Liver (tissue), 9 donors: ENCODE measurements around the gene GOLGA5. TPM values are rescaled to one million over a fixed set of nuclear protein-coding genes. Genes with fewer than 3 reads are reported as not detected.

Source experiments
- DNase-seq: peaks from one replicate; pipeline ENCODE4 v3.0.0-alpha.2; 2017; ENCODE audit warnings: low spot score
- H3K27ac ChIP-seq, 2 donors: one replicate each; pipeline ENCODE4 v1.7.0; 2013; ENCODE audit warnings: inconsistent platforms in 2 of 2, low read length in 2 of 2, control low read depth in 1 of 2, low read depth in 1 of 2, mild to moderate bottlenecking in 1 of 2
- H3K27me3 ChIP-seq, 4 donors: one replicate each; pipeline versions ENCODE4 v1.6.1 to v1.7.0; 2013; ENCODE audit warnings: low read length in 3 of 4, inconsistent platforms in 1 of 4, mild to moderate bottlenecking in 1 of 4, moderate library complexity in 1 of 4; ENCODE audit not compliant: control insufficient read depth in 4 of 4, insufficient read depth in 4 of 4
- H3K36me3 ChIP-seq, 4 donors: one replicate each; pipeline versions ENCODE4 v1.6.1 to v1.7.0; 2013; ENCODE audit warnings: low read length in 3 of 4, mild to moderate bottlenecking in 3 of 4, low read depth in 1 of 4, moderate library complexity in 1 of 4; ENCODE audit not compliant: control insufficient read depth in 4 of 4, insufficient read depth in 3 of 4
- H3K4me1 ChIP-seq, 4 donors: one replicate each; pipeline versions ENCODE4 v1.6.1 to v1.7.0; 2013; ENCODE audit warnings: low read length in 3 of 4, mild to moderate bottlenecking in 3 of 4, moderate library complexity in 1 of 4; ENCODE audit not compliant: control insufficient read depth in 4 of 4, insufficient read depth in 4 of 4
- H3K4me3 ChIP-seq, 3 donors: one replicate each; pipeline versions ENCODE4 v1.6.1 to v1.7.0; 2013; ENCODE audit warnings: low read length in 3 of 3, control low read depth in 1 of 3, low read depth in 1 of 3, mild to moderate bottlenecking in 1 of 3
- H3K9ac ChIP-seq, 2 donors: one replicate each; pipeline ENCODE4 v1.7.0; 2013; ENCODE audit warnings: low read length in 2 of 2, mild to moderate bottlenecking in 2 of 2, moderate library complexity in 2 of 2, control low read depth in 1 of 2, low read depth in 1 of 2
- H3K9me3 ChIP-seq, 4 donors: one replicate each; pipeline versions ENCODE4 v1.6.1 to v1.7.0; 2013; ENCODE audit warnings: low read length in 3 of 4; ENCODE audit not compliant: control insufficient read depth in 4 of 4
- EGR1 ChIP-seq, 2 donors: IDR thresholded peaks; 2 replicates each; pipeline ENCODE4 v1.6.1; 2016 to 2018; ENCODE audit warnings: antibody characterized with exemption in 2 of 2, low read depth in 2 of 2
- FOXA1 ChIP-seq: IDR thresholded peaks from 2 replicates; pipeline ENCODE4 v1.6.1; 2016; ENCODE audit warnings: antibody characterized with exemption
- FOXA2 ChIP-seq: IDR thresholded peaks from 2 replicates; pipeline ENCODE4 v1.6.1; 2016; ENCODE audit warnings: antibody characterized with exemption
- GABPA ChIP-seq, 2 donors: IDR thresholded peaks in 1 of 2; conservative IDR thresholded peaks in 1 of 2; 2 replicates each; pipeline ENCODE4 v1.6.1; 2016; ENCODE audit warnings: antibody characterized with exemption in 2 of 2, mild to moderate bottlenecking in 1 of 2, moderate library complexity in 1 of 2
- HNF4A ChIP-seq, 2 donors: conservative IDR thresholded peaks; 2 replicates each; pipeline ENCODE4 v1.6.1; 2016; ENCODE audit warnings: antibody characterized with exemption in 2 of 2, mild to moderate bottlenecking in 2 of 2
- HNF4G ChIP-seq: IDR thresholded peaks from 2 replicates; pipeline ENCODE4 v1.6.1; 2016; ENCODE audit warnings: antibody characterized with exemption
- JUND ChIP-seq, 2 donors: IDR thresholded peaks; 2 replicates each; pipeline ENCODE4 v1.6.1; 2016; ENCODE audit warnings: antibody characterized with exemption in 2 of 2
- NR2F2 ChIP-seq: IDR thresholded peaks from 2 replicates; pipeline ENCODE4 v1.6.1; 2016; ENCODE audit warnings: antibody characterized with exemption
- RAD21 ChIP-seq, 2 donors: IDR thresholded peaks; 2 replicates each; pipeline ENCODE4 v1.6.1; 2016; ENCODE audit warnings: antibody characterized with exemption in 2 of 2, mild to moderate bottlenecking in 2 of 2
- REST ChIP-seq: IDR thresholded peaks from 2 replicates; pipeline ENCODE4 v1.6.1; 2016; ENCODE audit warnings: antibody characterized with exemption, mild to moderate bottlenecking
- RXRA ChIP-seq, 2 donors: IDR thresholded peaks; 2 replicates each; pipeline ENCODE4 v1.6.1; 2017 to 2018; ENCODE audit warnings: antibody characterized with exemption in 2 of 2, mild to moderate bottlenecking in 1 of 2
- SP1 ChIP-seq: IDR thresholded peaks from 2 replicates; pipeline ENCODE4 v1.6.1; 2018; ENCODE audit warnings: antibody characterized with exemption, mild to moderate bottlenecking
- TAF1 ChIP-seq: conservative IDR thresholded peaks from 2 replicates; pipeline ENCODE4 v1.6.1; 2016; ENCODE audit warnings: antibody characterized with exemption, mild to moderate bottlenecking
- YY1 ChIP-seq: IDR thresholded peaks from 2 replicates; pipeline ENCODE4 v1.6.1; 2016; ENCODE audit warnings: antibody characterized with exemption, mild to moderate bottlenecking
- WGBS: extraction: QIAGEN DNeasy Blood & Tissue Kit; methylation state at CpG from one replicate; pipeline ENCODE4 v1.1.7; 2013; 5-methylcytosine and 5-hydroxymethylcytosine counted together
- polyA plus RNA-seq, 2 donors: library from polyadenylated mRNA; stranded (reverse) in 1 of 2; unstranded in 1 of 2; fragments of 200-250 nt in 1 of 2; fragments of >200 nt in 1 of 2; fragmentation: Nextera tagmentation in 1 of 2; extraction: Ambion mirVana in 1 of 2; gene quantifications; one replicate each; pipeline versions ENCODE4 v1.2.1 to v1.2.3, GENCODE V29; 2013 to 2015
- total RNA-seq, 2 donors: library from RNA; depleted of rRNA; stranded (reverse); fragments of >200 nt; gene quantifications; one replicate each; pipeline ENCODE4 v1.2.3, GENCODE V29; 2014
- TF ChIP-seq, protein P1 (sequence below): IDR thresholded peaks from 2 replicates; pipeline ENCODE4 v1.6.1; 2016; ENCODE audit warnings: antibody characterized with exemption
- TF ChIP-seq, protein P2 (sequence below): fragments of 150-350 bp; IDR thresholded peaks from 2 replicates; pipeline ENCODE4 v1.5.1; 2017; ENCODE audit warnings: improper control_type of control experiment, low read depth, low read length; ENCODE audit not compliant: missing input control
- TF ChIP-seq, protein P3 (sequence below): IDR thresholded peaks from 2 replicates; pipeline ENCODE4 v1.6.1; 2016; ENCODE audit warnings: antibody characterized with exemption
- TF ChIP-seq, protein P4 (sequence below): IDR thresholded peaks from 2 replicates; pipeline ENCODE4 v1.6.1; 2016; ENCODE audit warnings: antibody characterized with exemption
- donor health status: healthy.
- donor health status: healthy.
- donor health status: healthy.
- donor health status: healthy.
- donor health status: healthy.

The GOLGA5 gene
- total and polyA plus RNA-seq, 4 donors, result 19.2 to 39.9 (median 28.2) TPM

GRCh38 chr14:92866181-92866752, 72.2 kb downstream of the GOLGA5 start:
- WGBS, result 91% methylated on average over 3 of the region's 3 CpGs
- DNase-seq, result no peak
- TF ChIP-seq, protein P1, sequence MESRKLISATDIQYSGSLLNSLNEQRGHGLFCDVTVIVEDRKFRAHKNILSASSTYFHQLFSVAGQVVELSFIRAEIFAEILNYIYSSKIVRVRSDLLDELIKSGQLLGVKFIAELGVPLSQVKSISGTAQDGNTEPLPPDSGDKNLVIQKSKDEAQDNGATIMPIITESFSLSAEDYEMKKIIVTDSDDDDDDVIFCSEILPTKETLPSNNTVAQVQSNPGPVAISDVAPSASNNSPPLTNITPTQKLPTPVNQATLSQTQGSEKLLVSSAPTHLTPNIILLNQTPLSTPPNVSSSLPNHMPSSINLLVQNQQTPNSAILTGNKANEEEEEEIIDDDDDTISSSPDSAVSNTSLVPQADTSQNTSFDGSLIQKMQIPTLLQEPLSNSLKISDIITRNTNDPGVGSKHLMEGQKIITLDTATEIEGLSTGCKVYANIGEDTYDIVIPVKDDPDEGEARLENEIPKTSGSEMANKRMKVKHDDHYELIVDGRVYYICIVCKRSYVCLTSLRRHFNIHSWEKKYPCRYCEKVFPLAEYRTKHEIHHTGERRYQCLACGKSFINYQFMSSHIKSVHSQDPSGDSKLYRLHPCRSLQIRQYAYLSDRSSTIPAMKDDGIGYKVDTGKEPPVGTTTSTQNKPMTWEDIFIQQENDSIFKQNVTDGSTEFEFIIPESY, result no peak
- no peak for TF ChIP-seq FOXA1
- peak; percentile 71 for TF ChIP-seq NR2F2

DNA sequence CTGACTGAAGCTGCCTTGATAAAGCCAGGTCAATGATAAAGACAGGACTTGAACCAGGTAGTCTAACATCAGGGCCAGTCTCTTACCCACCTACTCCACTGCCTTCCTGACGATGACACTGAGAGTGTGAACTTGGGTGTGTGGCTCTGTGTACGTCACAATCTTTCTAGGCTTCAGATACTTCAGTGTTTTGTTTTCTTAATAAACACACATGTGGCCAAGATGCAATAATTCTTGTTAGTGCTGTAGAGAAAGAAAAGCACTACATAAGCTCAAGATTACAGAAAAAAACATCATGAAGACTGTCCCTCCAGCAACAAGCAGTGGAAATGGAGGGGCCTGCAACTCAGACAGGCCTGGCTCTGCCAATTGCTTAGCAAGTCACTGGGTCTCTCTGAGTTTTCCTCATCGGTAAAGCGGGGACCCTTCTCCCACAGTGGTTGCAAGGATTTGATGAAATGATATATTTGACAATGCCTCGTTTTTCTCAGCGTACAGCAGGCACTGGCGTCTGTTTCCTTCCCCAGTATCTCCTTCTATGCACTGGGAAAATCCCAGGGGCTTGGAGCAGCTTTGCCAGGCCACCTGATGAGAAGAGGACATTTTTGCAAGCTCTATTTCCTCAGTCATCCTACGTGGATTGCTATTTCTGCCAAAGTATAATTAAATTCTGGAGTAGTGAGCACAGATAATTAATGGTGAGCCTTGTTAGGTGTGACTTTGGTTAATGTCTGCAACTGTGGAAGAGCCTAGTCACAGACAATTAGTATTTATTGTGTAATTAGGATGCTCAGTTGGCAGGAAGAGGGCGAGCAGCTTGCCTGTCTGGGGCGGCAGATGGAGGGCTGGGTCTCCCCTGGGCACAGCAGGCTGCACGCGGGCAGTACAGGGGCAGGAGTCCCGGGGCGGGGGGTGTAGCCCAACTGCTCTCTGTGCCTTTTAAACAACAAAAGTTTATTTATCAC, 73.1 kb downstream of the GOLGA5 start:
- H3K9ac ChIP-seq, result no peak overlapping the region
- TF ChIP-seq GABPA (IDR thresholded peaks at IDR 0.05 in 1 of 2, conservative IDR thresholded peaks at IDR 0.05 in 1 of 2) (no peak), RXRA (IDR thresholded peaks at IDR 0.05) (no peak), SP1 (no peak), HNF4G (no peak), YY1 (no peak), NR2F2 (no peak), EGR1 (IDR thresholded peaks at IDR 0.05; ENCODE audit: low read depth in 2 of 2) (no peak), FOXA2 (no peak), RAD21 (IDR thresholded peaks at IDR 0.05) (no peak), HNF4A (conservative IDR thresholded peaks at IDR 0.05) (no peak), JUND (IDR thresholded peaks at IDR 0.05) (no peak), TAF1 (no peak), FOXA1 (no peak), REST (no peak)
- TF ChIP-seq, protein P2, sequence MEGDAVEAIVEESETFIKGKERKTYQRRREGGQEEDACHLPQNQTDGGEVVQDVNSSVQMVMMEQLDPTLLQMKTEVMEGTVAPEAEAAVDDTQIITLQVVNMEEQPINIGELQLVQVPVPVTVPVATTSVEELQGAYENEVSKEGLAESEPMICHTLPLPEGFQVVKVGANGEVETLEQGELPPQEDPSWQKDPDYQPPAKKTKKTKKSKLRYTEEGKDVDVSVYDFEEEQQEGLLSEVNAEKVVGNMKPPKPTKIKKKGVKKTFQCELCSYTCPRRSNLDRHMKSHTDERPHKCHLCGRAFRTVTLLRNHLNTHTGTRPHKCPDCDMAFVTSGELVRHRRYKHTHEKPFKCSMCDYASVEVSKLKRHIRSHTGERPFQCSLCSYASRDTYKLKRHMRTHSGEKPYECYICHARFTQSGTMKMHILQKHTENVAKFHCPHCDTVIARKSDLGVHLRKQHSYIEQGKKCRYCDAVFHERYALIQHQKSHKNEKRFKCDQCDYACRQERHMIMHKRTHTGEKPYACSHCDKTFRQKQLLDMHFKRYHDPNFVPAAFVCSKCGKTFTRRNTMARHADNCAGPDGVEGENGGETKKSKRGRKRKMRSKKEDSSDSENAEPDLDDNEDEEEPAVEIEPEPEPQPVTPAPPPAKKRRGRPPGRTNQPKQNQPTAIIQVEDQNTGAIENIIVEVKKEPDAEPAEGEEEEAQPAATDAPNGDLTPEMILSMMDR, result no peak
- TF ChIP-seq, protein P3, sequence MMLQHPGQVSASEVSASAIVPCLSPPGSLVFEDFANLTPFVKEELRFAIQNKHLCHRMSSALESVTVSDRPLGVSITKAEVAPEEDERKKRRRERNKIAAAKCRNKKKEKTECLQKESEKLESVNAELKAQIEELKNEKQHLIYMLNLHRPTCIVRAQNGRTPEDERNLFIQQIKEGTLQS, result no peak
- TF ChIP-seq, protein P1, result no peak
- TF ChIP-seq, protein P4, sequence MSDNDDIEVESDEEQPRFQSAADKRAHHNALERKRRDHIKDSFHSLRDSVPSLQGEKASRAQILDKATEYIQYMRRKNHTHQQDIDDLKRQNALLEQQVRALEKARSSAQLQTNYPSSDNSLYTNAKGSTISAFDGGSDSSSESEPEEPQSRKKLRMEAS, result no peak
- WGBS, result 88% methylated on average over 14 of the region's 14 CpGs
- peaks cover 0 to 3% (median 0%) of the 10 kb centered on the region in 4 donors for H3K9me3 ChIP-seq
- no peak overlapping the region for H3K4me3 ChIP-seq
- H3K4me1 ChIP-seq, result no peaks in the 10 kb centered on the region
- H3K27ac ChIP-seq, result no peak overlapping the region
- no peak for DNase-seq
- H3K36me3 ChIP-seq, result no peaks in the 10 kb centered on the region
- H3K27me3 ChIP-seq, result no peaks in the 10 kb centered on the region

More at GRCh38 chr14:92866181-92866752, 72.2 kb downstream of the GOLGA5 start:
- Histone ChIP-seq H3K4me3 (no peak overlapping the region), H3K27me3 (no peaks in the 10 kb centered on the region), H3K36me3 (no peaks in the 10 kb centered on the region), H3K9ac (no peak overlapping the region), H3K9me3 (peaks cover 0 to 3% (median 0%) of the 10 kb centered on the region in 4 donors), H3K27ac (no peak overlapping the region), H3K4me1 (no peaks in the 10 kb centered on the region)
